MM.1S (cell line): ENCODE data around the gene SELENOO.

Experiments
- DNase-seq: peaks from one replicate; pipeline ENCODE4 v3.0.0-alpha.2; 2015
- H2AFZ ChIP-seq: fragments of 300-600 bp; sonication (generic); 2 replicates; pipeline ENCODE4 v1.6.0; 2016; ENCODE audit warnings: antibody characterized with exemption, low read length
- H3F3A ChIP-seq: fragments of 300-600 bp; sonication (generic); 2 replicates; pipeline ENCODE4 v1.6.1; 2016; ENCODE audit warnings: mild to moderate bottlenecking, antibody characterized with exemption, low read length, moderate library complexity, mixed read lengths; ENCODE audit not compliant: insufficient read depth
- H3K27ac ChIP-seq: fragments of 300-600 bp; sonication (generic); 2 replicates; pipeline ENCODE4 v1.5.1; 2016; ENCODE audit warnings: mild to moderate bottlenecking, low read length
- H3K27me3 ChIP-seq: fragments of 300-600 bp; sonication (generic); replicated peaks from 2 replicates; pipeline ENCODE4 v1.6.0; 2016; ENCODE audit warnings: low read length; ENCODE audit not compliant: insufficient read depth
- H3K36me3 ChIP-seq: fragments of 300-600 bp; sonication (generic); replicated peaks from 2 replicates; pipeline ENCODE4 v1.6.1; 2016; ENCODE audit warnings: mild to moderate bottlenecking, low read length, mixed read lengths; ENCODE audit not compliant: insufficient read depth
- H3K4me1 ChIP-seq: fragments of 300-600 bp; sonication (generic); 2 replicates; pipeline ENCODE4 v1.6.1; 2016; ENCODE audit warnings: low read length, mixed read lengths
- H3K4me2 ChIP-seq: fragments of 300-600 bp; sonication (generic); 2 replicates; pipeline ENCODE4 v1.6.0; 2016; ENCODE audit warnings: low read depth, low read length
- H3K4me3 ChIP-seq: fragments of 300-600 bp; sonication (generic); 2 replicates; pipeline ENCODE4 v1.5.1; 2016; ENCODE audit warnings: low read length, mixed read lengths
- H3K79me2 ChIP-seq: fragments of 300-600 bp; sonication (generic); 2 replicates; pipeline ENCODE4 v1.6.1; 2016; ENCODE audit warnings: mixed run types, low read length, mixed read lengths
- H3K9ac ChIP-seq: fragments of 300-600 bp; sonication (generic); 2 replicates; pipeline ENCODE4 v1.6.1; 2016; ENCODE audit warnings: low read length, mixed read lengths
- H3K9me2 ChIP-seq: fragments of 300-600 bp; sonication (generic); replicated peaks from 2 replicates; pipeline ENCODE4 v1.6.1; 2016; ENCODE audit warnings: mild to moderate bottlenecking, low read length, mixed read lengths; ENCODE audit not compliant: insufficient read depth
- H3K9me3 ChIP-seq: fragments of 300-600 bp; sonication (generic); replicated peaks from 2 replicates; pipeline ENCODE4 v1.6.1; 2016; ENCODE audit warnings: mild to moderate bottlenecking, low read length, mixed read lengths; ENCODE audit not compliant: insufficient read depth
- H4K20me1 ChIP-seq: fragments of 300-600 bp; sonication (generic); 2 replicates; pipeline ENCODE4 v1.6.1; 2016; ENCODE audit warnings: mild to moderate bottlenecking, low read length, moderate library complexity, mixed read lengths; ENCODE audit not compliant: insufficient read depth
- EZH2 ChIP-seq: fragments of 300-600 bp; sonication (generic); optimal IDR thresholded peaks from 2 replicates; pipeline ENCODE3; 2017; ENCODE audit warnings: low read depth, mild to moderate bottlenecking, antibody characterized with exemption, low read length, mixed read lengths
- EZH2phosphoT487 ChIP-seq: fragments of 300-600 bp; sonication (generic); IDR thresholded peaks from 2 replicates; pipeline ENCODE4 v1.6.1; 2018; ENCODE audit warnings: antibody characterized with exemption, low read length
- TF ChIP-seq, protein P1 (sequence below): fragments of 300-600 bp; sonication (generic); IDR thresholded peaks from 2 replicates; pipeline ENCODE4 v1.5.1; 2016; ENCODE audit warnings: antibody characterized with exemption, low read length, mixed read lengths

SELENOO gene

GRCh38 chr22:50222508-50222907 is 21.7 kb downstream of the SELENOO start:
- no peaks in the 10 kb centered on the region for H3K27me3 ChIP-seq
- H3K4me1 ChIP-seq: no peaks in the 10 kb centered on the region
- DNase-seq: no peak
- no peaks in the 10 kb centered on the region for H3K9me2 ChIP-seq
- H4K20me1 ChIP-seq: no peaks in the 10 kb centered on the region
- H3K79me2 ChIP-seq: no peaks in the 10 kb centered on the region
- H3K36me3 ChIP-seq: no peaks in the 10 kb centered on the region
- TF ChIP-seq EZH2phosphoT487 (no peak), EZH2 (no peak)
- TF ChIP-seq, protein P1, sequence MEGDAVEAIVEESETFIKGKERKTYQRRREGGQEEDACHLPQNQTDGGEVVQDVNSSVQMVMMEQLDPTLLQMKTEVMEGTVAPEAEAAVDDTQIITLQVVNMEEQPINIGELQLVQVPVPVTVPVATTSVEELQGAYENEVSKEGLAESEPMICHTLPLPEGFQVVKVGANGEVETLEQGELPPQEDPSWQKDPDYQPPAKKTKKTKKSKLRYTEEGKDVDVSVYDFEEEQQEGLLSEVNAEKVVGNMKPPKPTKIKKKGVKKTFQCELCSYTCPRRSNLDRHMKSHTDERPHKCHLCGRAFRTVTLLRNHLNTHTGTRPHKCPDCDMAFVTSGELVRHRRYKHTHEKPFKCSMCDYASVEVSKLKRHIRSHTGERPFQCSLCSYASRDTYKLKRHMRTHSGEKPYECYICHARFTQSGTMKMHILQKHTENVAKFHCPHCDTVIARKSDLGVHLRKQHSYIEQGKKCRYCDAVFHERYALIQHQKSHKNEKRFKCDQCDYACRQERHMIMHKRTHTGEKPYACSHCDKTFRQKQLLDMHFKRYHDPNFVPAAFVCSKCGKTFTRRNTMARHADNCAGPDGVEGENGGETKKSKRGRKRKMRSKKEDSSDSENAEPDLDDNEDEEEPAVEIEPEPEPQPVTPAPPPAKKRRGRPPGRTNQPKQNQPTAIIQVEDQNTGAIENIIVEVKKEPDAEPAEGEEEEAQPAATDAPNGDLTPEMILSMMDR: no peak
- no peak overlapping the region for H3K4me3 ChIP-seq
- H3F3A ChIP-seq: no peaks in the 10 kb centered on the region
- H3K9ac ChIP-seq: no peak overlapping the region
- H2AFZ ChIP-seq: no peak overlapping the region
- no peak overlapping the region for H3K27ac ChIP-seq
- no peaks in the 10 kb centered on the region for H3K9me3 ChIP-seq
- H3K4me2 ChIP-seq: no peak overlapping the region

- Histone ChIP-seq H3K27ac (no peak overlapping the region), H4K20me1 (no peaks in the 10 kb centered on the region), H3K79me2 (no peaks in the 10 kb centered on the region), H3K4me2 (no peak overlapping the region), H3K9me2 (no peaks in the 10 kb centered on the region), H3F3A (no peaks in the 10 kb centered on the region), H3K36me3 (no peaks in the 10 kb centered on the region), H3K9me3 (no peaks in the 10 kb centered on the region), H3K27me3 (no peaks in the 10 kb centered on the region), H2AFZ (no peak overlapping the region), H3K4me1 (no peaks in the 10 kb centered on the region), H3K9ac (no peak overlapping the region), H3K4me3 (no peak overlapping the region)
- no peak for DNase-seq
- no peak for TF ChIP-seq EZH2phosphoT487
- TF ChIP-seq, protein P1: no peak
- no peak for TF ChIP-seq EZH2
These were observed 23.3 kb downstream of the SELENOO start for GRCh38 chr22:50224071-50224470.

DNA sequence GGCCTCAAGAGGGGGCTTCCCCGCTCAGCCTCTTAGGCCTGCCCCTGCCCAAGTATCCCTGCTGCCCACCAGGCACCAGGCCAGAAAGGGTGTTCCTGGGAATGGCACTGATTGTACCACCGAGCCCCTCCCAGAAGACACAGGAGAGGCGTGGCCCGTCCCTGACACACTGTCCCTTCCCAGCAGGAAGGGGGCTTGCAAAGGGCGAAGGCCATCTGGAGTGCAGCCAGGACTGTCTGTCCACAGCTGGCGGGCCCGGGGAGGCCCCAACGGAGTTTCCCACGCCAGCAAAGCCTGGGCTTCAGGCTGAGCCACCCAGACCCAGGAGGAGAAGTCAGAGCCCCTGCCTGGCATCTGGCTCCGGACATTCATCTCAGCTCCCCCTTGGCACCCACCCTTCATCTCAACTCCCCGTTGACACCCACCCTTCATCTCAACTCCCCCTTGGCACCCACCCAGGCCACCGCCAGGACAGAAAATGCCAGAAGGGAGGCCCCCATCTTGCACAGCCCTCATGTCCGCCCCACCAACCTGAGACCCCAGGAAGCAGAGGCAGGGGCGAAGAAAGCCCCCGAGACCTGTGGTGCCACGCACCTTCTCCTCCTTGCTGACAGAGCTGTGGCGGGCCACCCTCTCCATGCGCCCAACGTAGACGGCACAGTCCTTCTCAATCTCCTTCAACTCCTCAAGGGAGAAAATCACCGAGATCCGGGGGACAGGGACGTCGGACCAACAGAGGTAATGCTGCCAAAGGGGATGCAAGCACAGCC is 24.6 kb downstream of the SELENOO start:
- Histone ChIP-seq H2AFZ (no peak overlapping the region), H3K27me3 (no peaks in the 10 kb centered on the region), H3K27ac (no peak overlapping the region), H3K4me2 (no peak overlapping the region), H3K4me3 (no peak overlapping the region), H3K9ac (no peak overlapping the region), H3K36me3 (no peaks in the 10 kb centered on the region), H3K9me2 (no peaks in the 10 kb centered on the region), H4K20me1 (no peaks in the 10 kb centered on the region), H3K79me2 (0 out of 2 replicates have a peak, but pooled peaks cover 5% of the 10 kb centered on the region), H3F3A (no peaks in the 10 kb centered on the region), H3K4me1 (no peaks in the 10 kb centered on the region), H3K9me3 (no peaks in the 10 kb centered on the region)
- no peak for DNase-seq
- no peak for TF ChIP-seq EZH2phosphoT487
- TF ChIP-seq, protein P1: no peak
- TF ChIP-seq EZH2: no peak
